ENCODE results near the gene DGAT2L6. TPM values are rescaled to one million over a fixed set of nuclear protein-coding genes. Genes with fewer than 3 reads are reported as not detected.

Gene DGAT2L6
- total RNA-seq, 4 donors from 2014 or later, result not detected

- Histone ChIP-seq H3K27ac (no peak overlapping the region), H3K36me3 (no peaks in the 10 kb centered on the region), H3K9me3 (no peaks in the 10 kb centered on the region), H3K4me3 (no peak overlapping the region), H3K27me3 (no peaks in the 10 kb centered on the region), H3K4me1 (no peaks in the 10 kb centered on the region)
- no peak for DNase-seq (ENCODE audit: low spot score in 2 of 2)
- TF ChIP-seq EP300 (IDR thresholded peaks at IDR 0.05) (no peak), CTCF (IDR thresholded peaks at IDR 0.05) (no peak), POLR2A (IDR thresholded peaks at IDR 0.05) (no peak)
- 85 to 95% methylated on average over 3 of the region's 3 CpGs for WGBS, 2 donors
These were observed 77.6 kb downstream of the DGAT2L6 start for GRCh38 chrX:70254909-70255308.

Small RNA genes within 50 kb of the gene (small RNA-seq; reads per million reads assigned to genes)
- not detected for gene RNA5SP507

Other genes with a start within 250 kb of the DGAT2L6 start
- not detected for gene AWAT2, start 127.5 kb upstream of the DGAT2L6 start, total RNA-seq
- gene OTUD6A, start 115.0 kb upstream of the DGAT2L6 start, total RNA-seq, result not detected
- gene IGBP1, start 44.0 kb upstream of the DGAT2L6 start, total RNA-seq, result 10 to 100 TPM; 37.5 to 53.3 (median 46.8) TPM
- gene AWAT1, start 57.2 kb downstream of the DGAT2L6 start, total RNA-seq, result not detected
- gene P2RY4, start 82.7 kb downstream of the DGAT2L6 start, total RNA-seq, result 1 to 10 TPM in 2 of 4 donors, under 1 TPM in 2; 0.60 to 3.9 (median 1.3) TPM
- gene ARR3, start 90.9 kb downstream of the DGAT2L6 start, total RNA-seq, result not detected
- gene RAB41, start 104.7 kb downstream of the DGAT2L6 start, total RNA-seq, result not detected
- gene PDZD11, start 112.4 kb downstream of the DGAT2L6 start, total RNA-seq, result 10 to 100 TPM; 16.4 to 29.2 (median 20.2) TPM
- gene KIF4A, start 112.6 kb downstream of the DGAT2L6 start, total RNA-seq, result under 1 TPM in 1 of 4 donors, not detected in 3; 0.59 TPM
- under 1 TPM in 2 of 4 donors, not detected in 2; 0.21 to 0.30 TPM for gene GDPD2, start 245.8 kb downstream of the DGAT2L6 start, total RNA-seq

Data from tibial nerve (tissue), 4 donors.